ENCODE data around the gene DSC2. TPM values are rescaled to one million over a fixed set of nuclear protein-coding genes. Genes with fewer than 3 reads are reported as not detected.

The DSC2 gene
- total and polyA plus RNA-seq, 12 donors: 5.1 to 31.4 (median 26.0) TPM

DNA sequence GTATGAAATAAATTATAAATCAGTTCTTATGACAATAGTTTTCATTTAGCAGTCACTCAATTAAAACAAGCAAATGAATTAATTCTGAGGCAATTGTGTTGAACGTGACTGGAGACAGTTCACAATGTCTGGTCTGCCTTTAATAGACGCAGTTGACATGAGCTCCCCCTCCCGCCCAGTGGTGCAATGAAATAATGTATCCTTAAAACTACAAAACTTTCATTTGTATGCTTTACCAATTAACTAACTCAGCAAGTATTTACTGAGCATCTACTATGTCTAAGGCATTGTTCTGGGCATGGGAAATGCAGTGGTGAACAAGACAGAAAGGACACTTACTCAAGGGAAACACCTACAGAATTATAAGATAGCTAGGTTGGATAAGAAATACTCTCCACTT lies 3.5 kb upstream of the DSC2 start:
- TF ChIP-seq, protein P1, sequence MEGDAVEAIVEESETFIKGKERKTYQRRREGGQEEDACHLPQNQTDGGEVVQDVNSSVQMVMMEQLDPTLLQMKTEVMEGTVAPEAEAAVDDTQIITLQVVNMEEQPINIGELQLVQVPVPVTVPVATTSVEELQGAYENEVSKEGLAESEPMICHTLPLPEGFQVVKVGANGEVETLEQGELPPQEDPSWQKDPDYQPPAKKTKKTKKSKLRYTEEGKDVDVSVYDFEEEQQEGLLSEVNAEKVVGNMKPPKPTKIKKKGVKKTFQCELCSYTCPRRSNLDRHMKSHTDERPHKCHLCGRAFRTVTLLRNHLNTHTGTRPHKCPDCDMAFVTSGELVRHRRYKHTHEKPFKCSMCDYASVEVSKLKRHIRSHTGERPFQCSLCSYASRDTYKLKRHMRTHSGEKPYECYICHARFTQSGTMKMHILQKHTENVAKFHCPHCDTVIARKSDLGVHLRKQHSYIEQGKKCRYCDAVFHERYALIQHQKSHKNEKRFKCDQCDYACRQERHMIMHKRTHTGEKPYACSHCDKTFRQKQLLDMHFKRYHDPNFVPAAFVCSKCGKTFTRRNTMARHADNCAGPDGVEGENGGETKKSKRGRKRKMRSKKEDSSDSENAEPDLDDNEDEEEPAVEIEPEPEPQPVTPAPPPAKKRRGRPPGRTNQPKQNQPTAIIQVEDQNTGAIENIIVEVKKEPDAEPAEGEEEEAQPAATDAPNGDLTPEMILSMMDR (IDR thresholded peaks at IDR 0.05): no peak
- no peak for ATAC-seq
- Histone ChIP-seq H3K27me3 (peaks cover 0 to 8% (median 0%) of the 10 kb centered on the region in 7 donors), H3K36me3 (no peaks in the 10 kb centered on the region), H3K9me3 (no peaks in the 10 kb centered on the region), H3K27ac (no peak overlapping the region), H3K4me1 (peaks cover 0 to 8% (median 0%) of the 10 kb centered on the region in 9 donors), H3K4me3 (no peak overlapping the region)
- intact Hi-C loops (cut with DNase I): loop anchor here in 2 of 10 donors (10.0 kb wide), 1 partner anchor 99 kb away; no protein-coding TSS in a partner anchor
- DNase-seq: no peak
- WGBS, 2 donors: 88% methylated on average over 3 of the region's 3 CpGs

DNA sequence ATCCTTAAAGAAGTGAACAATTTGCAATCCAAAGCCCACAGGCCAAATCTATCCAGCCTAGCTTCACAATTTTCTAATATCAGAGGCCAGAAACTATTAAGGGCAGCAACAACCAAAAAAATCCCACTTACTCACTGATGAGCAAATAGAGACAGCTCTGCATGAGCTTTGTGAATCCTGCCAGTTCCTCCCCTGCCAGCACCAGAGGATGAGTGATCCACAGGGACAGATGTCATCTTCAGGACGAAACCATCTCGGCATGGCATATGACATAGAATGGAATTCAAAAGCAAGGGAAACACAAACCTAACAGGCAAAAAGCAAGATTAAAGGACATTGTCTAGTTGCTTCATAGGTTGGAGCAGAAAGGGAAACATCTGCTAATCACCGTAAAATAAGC lies 2.2 kb upstream of the DSC2 start:
- ATAC-seq (no peak), DNase-seq (no peak)
- peaks cover 0 to 10% (median 3%) of the 10 kb centered on the region in 9 donors for H3K4me1 ChIP-seq
- intact Hi-C loops (cut with DNase I): loop anchor here in 5 of 10 donors (5.0 to 10.0 kb wide), 5 partner anchors 100 to 398 kb away; partner anchors contain the start of gene DSG2 (in 1 of the 5)
- no peak overlapping the region for H3K4me3 ChIP-seq
- peaks cover 0 to 8% (median 0%) of the 10 kb centered on the region in 7 donors for H3K27me3 ChIP-seq
- H3K9me3 ChIP-seq: no peaks in the 10 kb centered on the region
- no peak overlapping the region for H3K27ac ChIP-seq
- TF ChIP-seq, protein P1 (IDR thresholded peaks at IDR 0.05): no peak
- WGBS, 2 donors: 56 to 69% methylated on average over 3 of the region's 3 CpGs
- no peaks in the 10 kb centered on the region for H3K36me3 ChIP-seq

DNA sequence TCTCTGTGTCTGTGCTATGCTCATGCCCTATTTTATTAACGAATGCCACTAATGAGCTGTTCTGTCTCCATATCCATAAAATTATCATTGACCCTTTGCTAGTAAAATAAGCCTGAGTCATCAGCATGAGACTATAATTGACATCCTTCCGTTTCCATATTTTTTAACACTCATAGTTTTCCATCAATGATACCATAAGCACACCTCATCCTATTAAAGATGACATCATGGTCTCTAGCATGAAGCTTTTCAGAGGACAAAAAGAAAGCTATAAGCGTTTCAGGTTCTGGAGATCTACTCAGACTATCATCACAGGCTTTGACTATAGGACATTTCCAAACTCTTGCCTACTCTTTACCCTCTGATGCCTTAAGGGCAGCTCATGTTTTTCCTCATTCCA lies 1.2 kb upstream of the DSC2 start:
- DNase-seq (no peak), ATAC-seq (no peak)
- intact Hi-C loops (cut with DNase I): loop anchor here in 5 of 10 donors (5.0 to 10.0 kb wide), 5 partner anchors 101 to 399 kb away; partner anchors contain the start of gene DSG2 (in 1 of the 5)
- TF ChIP-seq, protein P1 (IDR thresholded peaks at IDR 0.05): no peak
- Histone ChIP-seq H3K27ac (no peak overlapping the region), H3K4me1 (peaks cover 0 to 12% (median 3%) of the 10 kb centered on the region in 9 donors), H3K9me3 (no peaks in the 10 kb centered on the region), H3K4me3 (no peak overlapping the region), H3K36me3 (no peaks in the 10 kb centered on the region), H3K27me3 (peaks cover 0 to 8% (median 0%) of the 10 kb centered on the region in 7 donors)
- WGBS, 2 donors: 84 to 91% methylated on average over 3 of the region's 3 CpGs

DNA sequence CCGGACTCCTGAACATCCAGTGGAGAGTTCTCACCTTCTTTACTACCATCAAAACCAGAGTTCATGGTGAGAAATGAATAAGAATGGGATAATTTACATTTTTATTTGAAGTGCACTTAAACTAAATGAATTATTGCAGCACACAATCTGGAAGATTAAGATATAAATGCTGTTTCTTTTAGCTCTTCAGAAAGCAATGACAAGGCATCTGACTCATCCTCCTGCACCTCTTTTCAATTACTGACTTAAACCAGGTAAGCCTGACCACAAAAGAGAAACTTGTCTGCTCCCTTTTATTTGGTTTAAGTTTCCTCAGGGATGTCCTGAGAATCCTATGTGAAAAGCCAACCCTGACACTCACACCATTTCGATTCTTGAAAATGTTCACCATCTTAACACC lies 720 bp upstream of the DSC2 start:
- Histone ChIP-seq H3K36me3 (no peaks in the 10 kb centered on the region), H3K27ac (no peak overlapping the region), H3K4me1 (peaks cover 0 to 12% (median 3%) of the 10 kb centered on the region in 9 donors), H3K4me3 (no peak overlapping the region), H3K27me3 (peaks cover 0 to 8% (median 0%) of the 10 kb centered on the region in 7 donors), H3K9me3 (no peaks in the 10 kb centered on the region)
- no peak for ATAC-seq
- intact Hi-C loops (cut with DNase I): loop anchor here in 5 of 10 donors (5.0 to 10.0 kb wide), 5 partner anchors 102 to 399 kb away; partner anchors contain the start of gene DSG2 (in 1 of the 5)
- TF ChIP-seq, protein P1 (IDR thresholded peaks at IDR 0.05): no peak
- WGBS, 2 donors: 81 to 86% methylated on average over 2 of the region's 2 CpGs
- no peak for DNase-seq
